GM21390 (cell line): ENCODE measurements around the gene ITIH1.

ENCODE experiments used
- ATAC-seq: cut with Tn5 transposase; IDR thresholded peaks from one replicate; pipeline ENCODE4 v1.9.1; 2021; ENCODE audit not compliant: unreplicated experiment

Gene ITIH1

DNA sequence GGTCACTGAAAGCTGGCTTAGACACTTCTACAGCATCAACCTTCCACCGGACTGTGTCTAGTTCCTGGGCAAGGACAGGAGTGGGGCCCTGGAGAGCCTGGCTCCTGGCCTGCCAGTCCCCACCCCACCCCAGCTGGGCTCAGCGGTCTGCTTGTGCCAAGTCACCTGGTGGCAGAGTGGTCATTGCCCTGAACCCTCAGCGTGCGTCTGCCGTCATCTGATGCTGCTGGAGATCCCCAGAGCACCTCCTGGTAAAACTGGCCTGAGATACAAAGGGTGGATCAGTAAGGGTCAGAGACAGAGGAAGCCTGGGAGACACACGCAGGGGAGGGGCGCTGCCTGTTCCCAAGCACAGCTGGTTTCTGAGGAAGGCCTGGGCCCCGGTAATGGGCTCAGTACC, 36.4 kb downstream of the ITIH1 start:
- ATAC-seq, result no peak

DNA sequence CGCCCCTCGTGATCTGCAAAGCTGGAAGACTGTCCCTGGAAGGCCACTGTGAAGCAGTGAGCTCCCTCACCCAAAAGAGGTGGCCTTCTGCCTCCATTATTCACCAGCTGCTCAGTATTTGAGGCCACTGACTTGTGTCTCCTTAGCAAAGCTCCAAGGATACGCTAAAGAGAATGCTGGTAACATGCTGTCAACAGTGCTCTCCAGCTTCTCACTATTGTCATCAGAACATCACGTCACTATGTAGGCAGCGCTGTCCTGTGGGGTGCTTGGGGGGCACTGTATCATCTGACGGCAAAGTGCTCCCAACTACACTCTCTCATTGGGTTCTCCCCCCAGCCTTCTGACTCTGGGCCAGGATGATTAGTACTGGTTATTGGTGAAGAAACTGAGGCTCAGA, 38.8 kb downstream of the ITIH1 start:
- ATAC-seq, result no peak

DNA sequence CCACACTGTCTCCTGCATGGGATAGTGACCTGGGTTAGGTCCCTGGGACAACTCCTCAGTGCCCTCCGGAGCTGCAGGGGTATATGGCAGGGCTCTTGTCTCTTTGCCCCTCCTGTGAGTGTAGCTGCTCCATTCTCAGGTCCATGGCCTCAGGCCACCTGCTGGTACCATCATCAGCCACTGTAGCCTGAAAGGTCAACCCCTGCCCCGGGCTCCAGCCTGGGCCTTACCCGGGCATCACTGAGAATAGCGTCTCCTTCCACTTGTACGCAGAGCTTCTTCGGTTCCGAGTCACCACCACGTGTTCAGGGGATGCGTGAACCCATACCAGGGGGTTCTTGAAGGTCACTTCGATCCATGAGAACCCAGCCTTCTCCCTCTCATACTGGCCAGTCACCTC, 39.3 kb downstream of the ITIH1 start:
- no peak for ATAC-seq

DNA sequence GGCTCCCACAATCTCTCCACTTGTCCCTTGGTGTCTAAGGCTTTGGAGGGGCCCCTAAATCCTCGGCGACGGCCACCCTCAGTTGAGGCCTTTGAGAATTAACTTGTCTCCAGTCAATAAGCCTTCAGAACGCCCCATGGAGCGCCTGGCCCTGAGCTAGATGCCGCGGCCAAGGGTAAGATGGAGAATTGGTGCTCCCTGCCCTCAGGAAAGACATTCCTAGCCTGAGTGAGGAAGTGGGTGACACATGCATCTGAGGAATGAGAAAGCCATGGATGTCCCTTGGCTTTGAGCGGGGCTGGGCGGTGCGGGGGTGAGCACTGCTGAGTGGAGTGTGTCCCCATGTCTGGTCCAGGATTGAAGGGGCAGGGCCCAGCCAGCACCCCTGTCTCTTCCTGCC, 39.8 kb downstream of the ITIH1 start:
- no peak for ATAC-seq

DNA sequence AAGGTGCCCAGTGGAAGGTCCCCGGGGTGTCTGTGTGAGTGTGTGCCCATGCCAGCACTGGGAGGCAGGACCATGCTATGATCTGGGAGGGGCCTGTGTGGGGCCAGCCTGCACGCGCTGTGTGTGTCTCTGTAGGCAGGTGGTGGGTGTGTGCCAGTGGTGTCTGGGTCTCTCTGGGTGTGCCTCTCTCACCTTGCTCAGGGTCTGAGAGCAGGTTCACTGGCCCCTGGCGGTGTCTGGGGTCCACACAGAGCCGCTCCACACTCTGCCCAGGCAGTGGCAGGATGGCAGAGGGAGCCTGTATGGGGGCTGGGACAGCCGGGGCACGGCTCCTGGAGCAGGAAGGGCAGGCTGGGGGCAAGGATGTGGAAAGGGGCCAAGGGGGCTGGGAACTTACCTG, 40.5 kb downstream of the ITIH1 start:
- no peak for ATAC-seq

DNA sequence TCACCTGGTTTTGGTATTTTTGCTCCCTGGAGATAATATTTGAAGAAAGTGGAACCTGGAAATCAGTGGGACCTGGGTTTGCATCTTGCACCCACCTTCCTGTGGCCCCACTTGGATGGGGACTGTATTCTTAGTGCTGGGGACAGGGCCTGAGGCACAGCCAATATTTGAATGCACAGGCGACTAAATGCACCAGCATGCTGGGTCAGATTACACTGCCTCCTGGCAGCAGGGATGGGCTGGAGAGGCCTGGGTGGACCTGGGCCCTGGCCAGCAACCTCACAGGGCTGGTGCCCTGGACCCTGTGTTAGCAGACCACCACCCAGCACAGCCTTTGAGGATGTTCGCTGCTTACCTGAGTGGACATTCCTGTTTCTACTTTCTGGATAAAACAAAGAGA, 42.5 kb downstream of the ITIH1 start:
- no peak for ATAC-seq

DNA sequence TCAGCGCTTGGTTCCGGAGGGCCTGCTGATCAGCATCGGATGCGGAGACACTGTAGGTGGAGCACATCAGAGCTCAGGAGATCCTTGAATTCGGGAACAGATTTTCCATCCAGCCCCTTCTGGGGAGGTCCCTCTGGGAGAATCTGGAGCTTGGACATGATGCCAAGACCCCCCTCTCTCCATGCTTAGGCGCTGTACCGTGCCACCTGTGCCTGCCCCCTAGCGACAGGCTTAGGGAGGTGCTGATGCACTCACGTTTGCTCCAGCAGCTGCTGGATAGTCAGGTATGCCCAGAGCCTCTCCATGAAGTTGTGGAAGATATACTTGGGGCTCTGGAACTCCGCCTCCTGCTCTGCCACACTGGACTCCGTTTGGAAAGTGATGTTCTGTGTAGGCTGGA, 43.3 kb downstream of the ITIH1 start:
- ATAC-seq, result no peak

DNA sequence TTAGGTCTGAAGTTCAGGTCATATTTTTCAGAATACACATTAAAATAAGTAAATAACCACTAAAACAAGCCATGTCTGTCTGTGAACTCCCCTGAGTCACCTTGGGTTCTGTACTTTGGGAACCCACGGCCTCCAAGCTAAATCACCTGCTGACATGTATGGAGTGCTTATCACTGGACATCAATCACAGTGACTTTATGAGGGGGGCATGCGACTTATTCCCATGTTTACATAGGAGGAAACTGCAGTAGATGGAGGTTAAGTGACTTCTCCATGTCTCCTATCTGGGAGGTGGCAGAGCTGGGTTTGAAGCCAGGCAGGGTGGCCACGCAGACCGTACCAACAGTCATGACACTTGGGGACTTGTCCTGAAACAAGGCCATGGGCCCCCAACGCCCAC, 45.0 kb downstream of the ITIH1 start:
- no peak for ATAC-seq

DNA sequence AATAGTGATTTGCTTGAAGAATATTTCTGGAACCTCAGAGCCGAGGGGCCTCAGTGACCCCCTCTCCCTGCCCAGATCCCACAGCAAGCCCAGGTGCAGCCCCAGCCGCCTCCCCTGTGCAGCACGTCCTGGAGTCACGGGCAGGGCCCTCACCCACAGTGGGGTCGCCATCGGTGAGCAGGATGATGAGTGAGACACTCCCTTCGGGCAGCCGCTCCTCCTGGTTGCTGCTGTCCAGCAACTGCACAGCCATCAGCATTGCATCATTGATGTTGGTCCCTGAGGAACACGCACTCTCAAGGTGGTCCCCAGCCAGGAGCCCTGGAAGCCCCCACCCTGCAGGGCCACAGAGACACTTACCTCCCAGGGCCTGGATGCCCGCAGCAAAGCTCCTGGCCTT, 46.6 kb downstream of the ITIH1 start:
- no peak for ATAC-seq

DNA sequence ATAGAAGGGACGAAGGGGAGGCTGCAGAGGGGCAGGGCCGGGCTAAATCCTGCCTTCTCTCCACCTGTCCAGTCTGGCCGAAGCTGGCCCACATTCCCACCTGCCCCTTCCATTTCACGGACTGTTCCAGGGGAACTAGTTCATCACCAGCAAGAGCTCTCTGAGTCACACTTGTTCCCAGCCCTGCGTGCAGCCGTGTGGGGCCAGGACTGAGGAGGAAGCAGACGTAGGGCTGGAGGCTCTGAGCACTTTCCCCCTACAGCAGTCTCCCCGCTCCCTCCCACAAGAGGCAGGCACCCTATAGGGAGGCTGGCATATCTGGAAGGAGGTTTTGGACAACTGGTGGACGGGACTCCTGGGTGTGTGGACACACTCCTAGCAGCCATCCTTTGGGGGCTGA, 50.0 kb downstream of the ITIH1 start:
- ATAC-seq, result no peak

DNA sequence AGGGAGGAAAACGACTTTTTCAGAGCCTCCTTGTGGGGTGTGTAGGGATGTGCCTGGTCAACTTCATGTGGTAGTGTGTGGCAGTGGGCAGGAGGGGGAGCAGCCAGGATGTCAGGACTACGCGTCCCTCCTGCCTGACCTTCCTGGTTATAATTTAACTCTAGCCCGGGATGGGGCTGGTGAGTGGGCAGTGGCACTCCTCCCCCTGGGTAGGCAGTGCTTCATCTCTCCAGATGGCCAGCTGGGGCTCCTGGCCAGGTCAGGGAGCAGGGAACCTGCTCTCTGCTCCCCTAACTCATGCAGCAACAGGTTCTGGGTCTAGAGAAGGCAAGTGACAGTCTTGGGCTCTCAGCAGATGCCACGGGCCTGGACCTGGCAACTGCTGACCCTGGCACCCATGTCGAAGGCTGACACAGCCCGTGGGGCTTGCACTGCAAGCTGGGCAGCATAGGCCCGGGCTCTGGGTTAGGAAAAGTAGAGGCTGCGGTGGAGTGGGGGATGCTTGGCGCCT, 50.5 kb downstream of the ITIH1 start:
- no peak for ATAC-seq

DNA sequence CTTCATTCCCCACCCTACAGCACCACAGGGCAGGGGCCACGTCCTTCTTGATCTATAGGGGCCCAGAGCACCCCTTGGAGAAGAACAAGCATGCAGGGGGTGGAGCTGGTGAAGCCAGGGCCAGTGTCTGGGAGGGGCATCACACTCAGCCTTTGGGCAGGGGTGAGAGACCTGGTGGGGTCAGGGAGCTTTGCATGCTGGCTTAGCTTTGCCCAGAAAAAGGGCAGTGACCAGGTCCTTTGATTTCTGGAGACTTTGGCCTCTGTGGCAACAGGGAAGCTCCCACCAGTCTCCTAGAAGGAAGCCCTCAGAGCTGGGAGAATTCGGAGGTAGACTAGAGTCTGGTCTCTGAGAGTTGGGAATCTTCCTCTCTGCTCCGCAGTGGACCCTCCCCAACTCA, 52.1 kb downstream of the ITIH1 start:
- no peak for ATAC-seq

DNA sequence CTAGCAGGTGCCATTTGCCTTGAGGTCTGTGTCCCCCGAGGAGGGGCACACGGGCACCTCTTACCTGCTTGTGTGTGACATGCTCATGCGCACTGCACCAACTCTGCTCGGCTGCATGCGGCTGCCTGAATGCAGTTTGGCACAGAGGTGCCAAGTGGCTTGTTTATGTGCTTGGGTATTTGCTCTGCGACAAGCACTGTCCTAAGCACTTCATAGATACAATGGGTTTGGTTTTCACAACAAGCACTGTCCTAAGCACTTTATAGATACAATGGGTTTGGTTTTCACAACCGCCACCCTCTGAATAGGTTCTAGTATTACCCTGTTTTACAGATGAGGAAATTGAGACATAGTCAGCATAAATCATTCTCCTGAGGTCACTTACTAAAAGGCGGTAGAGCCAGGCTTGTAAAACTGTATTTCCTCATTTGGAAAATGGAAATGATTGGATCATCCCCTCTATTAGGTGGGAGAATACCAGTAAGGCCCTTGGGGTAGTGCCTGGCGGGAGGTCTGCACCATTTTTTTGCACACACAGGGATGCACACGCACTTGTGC, 52.6 kb downstream of the ITIH1 start:
- ATAC-seq, result no peak

DNA sequence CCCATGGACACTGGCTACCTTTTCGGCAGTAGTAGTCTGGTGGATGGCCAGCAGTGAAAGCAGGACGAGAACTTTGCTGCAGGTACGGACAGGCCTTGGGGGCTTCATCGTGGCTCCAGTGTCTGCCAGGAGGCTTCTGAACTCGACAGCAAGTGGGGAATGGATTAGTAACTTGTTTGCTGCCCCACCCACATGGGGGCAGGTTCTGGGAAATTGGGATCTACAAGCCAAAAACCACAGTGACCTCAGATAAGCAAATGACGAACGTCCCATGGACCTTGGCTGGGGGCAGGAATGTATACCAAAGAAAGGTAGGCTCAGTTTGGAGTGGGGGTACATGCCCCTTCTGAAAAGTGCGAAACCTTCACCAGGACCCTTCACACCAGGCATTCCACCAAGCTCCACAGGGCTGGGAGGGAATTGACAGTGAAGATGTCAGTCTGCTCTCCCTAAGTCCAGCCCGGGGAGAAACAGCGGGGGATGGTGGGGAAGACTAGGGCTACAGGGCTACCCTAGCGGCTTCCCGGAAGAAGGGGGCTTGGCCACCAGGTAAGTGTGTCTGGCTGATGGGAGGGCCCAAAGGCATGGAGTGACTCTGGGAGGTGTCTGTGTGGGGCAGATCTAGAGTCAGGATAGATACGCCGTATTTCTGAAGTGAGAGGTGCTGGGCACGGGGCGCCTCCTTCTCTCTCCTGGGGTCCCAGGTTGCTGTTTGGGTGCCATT, 53.3 kb downstream of the ITIH1 start, which contains the start of gene ITIH4:
Gene ITIH4 (minus strand): TSS at position 138 of the 724 bp plus-strand sequence. CDS start 30 bp downstream, at position 108.
- ATAC-seq, result no peak

DNA sequence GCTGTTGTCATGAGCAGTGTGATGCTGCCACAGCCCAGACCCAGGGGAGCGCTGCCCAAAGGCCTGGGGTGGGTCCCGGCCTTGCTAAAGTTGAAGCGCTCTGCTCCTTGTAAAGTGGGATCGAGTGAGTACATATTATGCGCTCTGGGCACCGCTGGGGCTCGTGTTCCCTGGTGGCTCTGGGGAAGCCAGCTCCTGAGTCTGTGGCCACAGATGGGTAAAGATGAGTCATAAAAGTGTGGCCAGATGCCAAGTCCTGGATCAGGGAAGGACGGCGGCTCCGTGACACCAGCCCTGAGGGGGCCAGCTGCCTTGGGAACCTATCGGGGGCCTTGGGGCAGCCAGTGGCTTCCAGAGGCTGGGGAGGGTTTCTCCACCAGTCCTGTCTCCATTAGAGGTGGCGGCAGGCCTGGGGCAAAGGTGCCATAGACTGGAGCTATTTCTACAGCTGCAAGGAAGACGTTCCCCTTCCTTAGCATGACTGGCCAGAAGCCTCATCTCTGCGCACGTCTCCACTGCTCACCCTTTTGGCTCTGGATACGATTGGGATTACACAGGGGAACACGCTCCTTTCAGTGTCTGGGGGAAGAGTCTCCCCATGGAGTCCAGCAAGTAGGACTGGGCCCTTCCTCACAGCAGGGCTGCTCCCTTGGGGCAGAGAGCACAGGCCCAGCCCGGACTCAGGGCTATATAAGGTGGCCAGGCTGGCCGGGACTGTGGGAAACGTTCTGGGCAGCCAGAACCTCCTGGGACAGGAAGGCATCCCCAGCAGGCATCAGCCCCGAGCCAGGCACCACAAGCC, 54.3 kb downstream of the ITIH1 start:
- no peak for ATAC-seq

DNA sequence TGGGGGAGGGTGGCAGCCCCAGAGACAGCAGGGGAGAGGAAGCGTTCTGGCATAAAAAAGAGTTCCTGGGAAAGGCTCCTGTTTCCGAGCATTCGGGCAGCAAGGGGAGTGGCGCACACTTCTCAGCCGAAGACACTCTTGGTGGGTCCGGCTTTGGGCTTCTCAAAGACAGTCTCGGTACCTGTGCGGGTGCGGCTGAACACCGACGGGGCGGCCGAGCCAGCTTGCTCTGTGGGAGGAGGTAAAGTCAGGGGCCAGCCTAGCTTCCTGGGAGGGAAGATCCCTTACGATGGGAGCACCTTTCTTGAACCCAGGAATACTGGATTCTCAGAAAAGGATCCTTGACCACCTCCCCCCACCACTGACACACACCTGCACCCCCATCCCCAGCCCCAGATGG, 55.8 kb downstream of the ITIH1 start:
- ATAC-seq, result no peak

DNA sequence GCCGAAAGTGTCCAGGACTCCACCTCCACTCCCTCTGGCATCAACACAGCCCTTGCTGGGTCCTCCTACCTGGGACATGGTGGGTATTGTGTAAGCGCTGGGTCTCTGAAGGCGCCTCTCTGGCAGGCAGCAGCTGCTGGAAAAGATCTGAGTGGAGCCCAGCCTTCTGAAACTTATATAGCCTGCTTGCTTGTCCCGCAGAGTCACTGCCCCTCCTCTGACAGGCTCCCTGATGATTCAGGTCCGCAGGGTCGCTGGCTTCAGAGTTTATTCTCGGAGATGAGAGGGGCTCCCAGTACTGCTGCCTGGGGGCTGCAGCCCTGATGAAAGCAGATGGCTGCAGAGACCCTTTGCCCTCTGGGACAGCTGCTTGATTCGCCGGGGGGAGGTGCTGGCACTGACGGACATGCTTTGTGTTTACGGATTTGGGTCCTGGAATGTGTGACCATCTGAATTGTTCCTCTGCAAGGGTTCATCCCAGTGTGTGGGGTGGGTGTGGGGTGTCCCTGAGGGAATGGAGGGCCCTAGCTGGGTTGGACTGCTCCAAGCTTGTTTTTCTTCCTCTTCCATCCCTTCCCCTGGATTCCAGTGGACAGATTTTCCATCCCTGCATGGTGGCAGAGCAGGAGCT, 57.6 kb downstream of the ITIH1 start, which contains the start of gene MUSTN1:
Gene MUSTN1 (minus strand): TSS at position 149 of the 631 bp plus-strand sequence. CDS start 71 bp downstream, at position 78.
- no peak for ATAC-seq

DNA sequence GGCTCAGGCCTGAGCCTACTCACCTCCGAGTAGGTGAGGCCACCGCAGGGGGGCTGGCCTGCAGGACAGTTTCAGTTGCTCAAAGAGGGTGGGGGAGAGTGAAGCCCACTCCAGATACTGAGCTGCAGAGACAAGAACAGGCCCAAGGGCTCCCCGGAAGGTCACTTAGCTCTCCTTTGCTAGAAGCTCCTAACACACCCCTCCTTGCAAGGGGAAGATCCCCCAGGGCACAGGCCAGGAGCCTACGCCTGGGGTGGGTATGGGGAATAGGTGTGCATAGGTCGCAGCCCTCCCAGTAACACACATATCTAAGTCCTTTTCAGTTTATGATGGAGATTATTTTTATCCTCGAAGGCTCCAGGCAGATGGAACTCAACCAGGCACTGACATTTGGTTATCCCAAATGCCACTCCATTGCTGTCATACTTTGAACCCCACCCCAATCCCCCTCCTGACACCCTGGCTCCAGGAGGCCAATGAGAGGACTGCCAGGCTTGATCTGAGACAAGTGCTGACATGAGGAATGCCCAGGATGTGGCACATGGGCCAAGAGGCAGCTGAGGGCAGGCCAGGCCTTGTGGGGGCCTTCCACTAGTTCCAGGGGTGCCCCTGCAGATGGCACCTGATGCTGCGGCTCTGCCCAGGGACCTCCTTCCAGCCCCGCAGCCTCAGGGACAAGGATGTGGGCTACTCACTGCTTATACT, 58.5 kb downstream of the ITIH1 start:
- ATAC-seq, result no peak

DNA sequence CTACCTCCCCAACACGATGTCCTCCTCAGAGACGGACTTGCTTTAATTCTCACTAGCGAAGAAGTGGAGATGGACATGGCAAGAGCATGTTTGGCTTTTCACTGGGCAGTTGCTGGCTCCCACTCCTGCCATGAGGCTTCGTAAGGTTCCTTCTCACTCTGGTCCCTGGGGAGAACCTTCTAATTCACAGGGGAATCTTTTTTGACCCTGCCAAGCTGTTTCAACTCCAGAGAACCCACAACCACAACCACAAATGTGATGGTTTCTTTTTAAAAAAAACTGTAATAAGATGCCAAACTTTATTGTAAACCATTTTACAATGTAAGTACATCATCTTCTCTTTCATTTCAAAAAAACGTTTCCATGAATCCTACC, 59.1 kb downstream of the ITIH1 start:
- ATAC-seq, result no peak

DNA sequence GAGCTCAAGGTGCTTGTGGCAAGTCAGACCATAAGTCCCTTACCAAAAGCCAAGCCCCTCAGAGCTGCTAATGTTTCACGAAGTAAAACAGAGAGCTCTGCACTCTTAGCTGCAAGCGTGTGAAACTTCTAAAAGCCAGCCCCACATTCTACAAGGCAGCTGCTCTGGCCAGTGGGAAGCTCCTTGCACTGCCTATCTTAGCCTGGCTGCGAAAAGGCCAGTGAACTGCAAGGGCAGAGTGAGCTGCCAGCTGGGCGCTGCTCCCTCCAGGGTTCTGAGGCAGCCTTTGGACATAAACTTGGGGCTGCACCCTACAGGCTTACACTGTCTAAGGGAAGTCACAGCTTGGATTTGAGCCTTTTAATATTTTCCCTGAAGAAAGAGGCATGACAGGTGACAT, 59.6 kb downstream of the ITIH1 start:
- ATAC-seq, result no peak
